Stimulated activated CD8-positive, alpha-beta memory T cell treated with anti-CD3 and anti-CD28 coated beads, Interleukin-7, amount 100 ng/mL, for 1 hour (primary cell): Measurements from ENCODE around the gene CDA.
A peak's percentile ranks its signal among the peaks of the same experiment; 100 is the strongest.

ENCODE experiments used
- DNase-seq, 2 donors: peaks; one replicate each; pipeline ENCODE4 v3.0.0-alpha.2; 2020; ENCODE audit warnings: low read depth in 2 of 2

CDA gene

DNA sequence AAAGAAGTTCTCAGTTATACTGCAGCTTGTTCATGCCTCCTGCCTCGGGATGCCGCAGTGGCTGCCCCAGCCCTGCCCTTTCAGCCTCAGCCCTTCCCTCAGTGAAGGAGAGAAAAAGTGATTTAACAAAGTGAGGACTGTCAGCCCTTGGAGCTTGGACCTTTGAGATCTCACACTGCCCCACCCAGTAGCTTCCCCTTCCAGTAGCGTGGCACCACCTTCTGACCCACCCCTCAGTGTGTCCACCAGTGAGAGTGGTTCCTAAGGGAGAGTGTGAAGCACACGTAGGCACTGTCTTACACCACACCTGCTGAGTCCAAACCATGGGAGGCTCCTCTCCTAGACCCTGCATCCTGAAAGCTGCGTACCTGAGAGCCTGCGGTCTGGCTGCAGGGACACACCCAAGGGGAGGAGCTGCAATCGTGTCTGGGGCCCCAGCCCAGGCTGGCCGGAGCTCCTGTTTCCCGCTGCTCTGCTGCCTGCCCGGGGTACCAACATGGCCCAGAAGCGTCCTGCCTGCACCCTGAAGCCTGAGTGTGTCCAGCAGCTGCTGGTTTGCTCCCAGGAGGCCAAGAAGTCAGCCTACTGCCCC, at the start of gene CDA:
Gene CDA, plus strand, starts transcription at position 464 of the 592 bp plus-strand sequence. Its CDS starts 33 bp downstream, at position 497.
- DNase-seq, result no peak

DNA sequence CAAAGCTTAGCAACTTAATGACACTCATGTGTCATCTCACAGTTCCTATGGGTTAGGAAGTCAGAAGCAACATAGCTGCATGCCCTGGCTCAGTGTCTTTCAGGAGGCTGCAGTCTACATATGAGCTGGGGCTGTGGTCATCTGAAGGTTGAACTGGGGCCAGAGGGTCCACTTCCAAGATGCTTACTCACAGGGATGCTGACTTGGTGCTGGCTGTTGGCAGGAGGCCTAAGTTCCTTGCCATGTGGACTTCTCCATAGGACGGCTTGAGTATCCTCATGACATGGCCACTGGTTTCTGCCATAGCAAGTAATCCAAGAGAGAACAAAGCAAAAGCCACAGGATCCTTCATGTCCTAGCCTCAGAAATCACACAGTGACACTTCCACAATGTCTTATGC, 48.6 kb upstream of the CDA start:
- no peak for DNase-seq

DNA sequence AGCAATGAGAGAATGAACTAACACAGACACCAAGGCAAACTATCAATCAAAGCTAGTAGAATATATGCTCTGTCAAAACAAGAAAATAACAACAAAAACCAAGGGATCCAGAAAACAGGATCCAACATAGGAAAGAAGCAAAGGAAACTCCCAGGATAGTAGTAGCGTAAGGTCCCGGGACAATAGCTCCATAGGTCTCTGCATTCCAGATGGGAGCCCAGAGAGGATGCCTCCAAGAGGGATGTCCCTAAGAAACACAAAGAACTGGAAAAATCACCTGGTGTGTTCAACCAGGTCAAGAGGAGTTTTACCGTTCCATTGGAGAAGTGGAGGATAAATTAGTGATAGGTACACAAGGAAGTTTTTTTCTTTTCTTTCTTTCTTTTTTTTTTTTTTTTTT, 42.3 kb upstream of the CDA start:
- DNase-seq, result no peak

DNA sequence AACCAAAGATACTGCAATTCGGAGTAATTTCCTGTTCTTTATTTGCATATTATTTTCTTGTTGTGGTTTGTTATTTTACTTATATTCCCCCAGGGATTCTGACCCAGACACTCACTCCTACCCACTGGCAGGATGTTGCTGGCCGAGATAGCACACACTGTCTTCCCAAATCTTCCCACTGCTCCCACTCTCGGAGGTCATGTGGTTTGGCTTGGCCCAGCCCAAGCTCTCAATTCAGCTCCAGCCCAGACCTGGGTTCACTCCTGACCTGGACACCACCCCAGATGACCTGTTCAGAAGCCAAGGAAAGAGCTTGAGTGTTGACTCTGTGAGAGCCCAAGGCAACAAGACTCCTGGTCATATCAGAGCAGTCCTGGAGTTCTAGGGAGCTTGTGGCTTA, 37.7 kb upstream of the CDA start:
- DNase-seq, result no peak

DNA sequence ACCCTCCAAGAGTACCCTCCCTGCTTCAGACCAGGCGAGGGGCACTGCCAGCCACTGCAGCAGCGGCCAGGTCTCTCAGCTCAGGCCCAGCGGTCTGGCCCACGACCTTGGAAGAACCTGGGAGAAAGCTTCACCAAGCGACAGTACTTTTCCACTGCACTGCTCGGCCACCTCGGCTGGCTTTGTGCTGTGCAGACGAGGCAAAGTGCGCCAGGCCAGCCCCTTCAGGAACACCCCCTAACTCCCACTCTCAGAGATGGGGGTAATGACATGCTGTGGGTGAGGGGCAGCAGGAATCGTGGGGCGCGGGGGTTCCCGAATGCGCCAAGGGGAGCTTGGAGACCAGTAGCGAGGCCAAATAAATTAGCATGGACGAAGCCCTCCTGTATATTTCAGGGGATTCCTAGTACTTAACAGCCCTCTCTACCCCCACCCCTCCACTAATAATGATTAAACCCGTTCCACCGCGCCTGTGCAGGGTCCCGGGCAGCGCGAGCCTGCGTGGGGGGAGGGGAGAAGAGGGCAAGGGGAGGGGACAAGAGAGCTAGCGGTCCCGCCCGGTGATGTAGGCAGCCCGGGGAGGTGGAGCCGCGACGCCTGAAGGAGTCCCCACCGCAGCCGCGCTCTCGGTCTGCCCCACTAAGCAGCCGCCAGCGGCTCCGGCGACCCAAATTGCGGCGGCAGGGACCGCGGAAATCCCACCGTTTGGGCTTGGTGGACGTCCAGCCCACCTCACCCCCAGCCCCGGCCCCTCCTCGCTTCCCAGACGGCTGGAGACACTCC, 36.8 kb upstream of the CDA start, which contains the start of gene FAM43B:
Gene FAM43B, plus strand, starts transcription at position 629 of the 783 bp plus-strand sequence. CDS start 401 bp downstream, outside the sequence.
- no peak for DNase-seq

DNA sequence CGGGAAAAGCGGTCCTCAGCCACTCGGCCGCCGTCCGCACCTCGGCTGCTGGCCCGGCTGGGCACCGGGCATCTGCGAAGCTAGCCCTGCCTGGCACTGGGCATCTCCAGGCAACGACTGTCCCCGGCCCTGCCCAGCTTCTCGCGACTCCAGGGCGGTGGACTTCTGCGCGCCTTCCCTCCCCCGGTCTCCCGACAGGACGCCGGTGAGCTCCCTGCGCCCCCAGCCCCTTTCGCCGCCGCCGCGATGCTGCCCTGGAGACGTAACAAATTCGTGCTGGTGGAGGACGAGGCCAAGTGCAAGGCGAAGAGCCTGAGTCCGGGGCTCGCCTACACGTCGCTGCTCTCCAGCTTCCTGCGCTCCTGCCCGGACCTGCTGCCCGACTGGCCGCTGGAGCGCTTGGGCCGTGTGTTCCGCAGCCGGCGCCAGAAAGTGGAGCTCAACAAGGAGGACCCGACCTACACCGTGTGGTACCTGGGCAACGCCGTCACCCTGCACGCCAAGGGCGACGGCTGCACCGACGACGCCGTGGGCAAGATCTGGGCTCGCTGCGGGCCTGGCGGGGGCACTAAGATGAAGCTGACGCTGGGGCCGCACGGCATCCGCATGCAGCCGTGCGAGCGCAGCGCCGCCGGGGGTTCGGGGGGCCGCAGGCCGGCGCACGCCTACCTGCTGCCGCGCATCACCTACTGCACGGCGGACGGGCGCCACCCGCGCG, 36.0 kb upstream of the CDA start:
- DNase-seq, result no peak

DNA sequence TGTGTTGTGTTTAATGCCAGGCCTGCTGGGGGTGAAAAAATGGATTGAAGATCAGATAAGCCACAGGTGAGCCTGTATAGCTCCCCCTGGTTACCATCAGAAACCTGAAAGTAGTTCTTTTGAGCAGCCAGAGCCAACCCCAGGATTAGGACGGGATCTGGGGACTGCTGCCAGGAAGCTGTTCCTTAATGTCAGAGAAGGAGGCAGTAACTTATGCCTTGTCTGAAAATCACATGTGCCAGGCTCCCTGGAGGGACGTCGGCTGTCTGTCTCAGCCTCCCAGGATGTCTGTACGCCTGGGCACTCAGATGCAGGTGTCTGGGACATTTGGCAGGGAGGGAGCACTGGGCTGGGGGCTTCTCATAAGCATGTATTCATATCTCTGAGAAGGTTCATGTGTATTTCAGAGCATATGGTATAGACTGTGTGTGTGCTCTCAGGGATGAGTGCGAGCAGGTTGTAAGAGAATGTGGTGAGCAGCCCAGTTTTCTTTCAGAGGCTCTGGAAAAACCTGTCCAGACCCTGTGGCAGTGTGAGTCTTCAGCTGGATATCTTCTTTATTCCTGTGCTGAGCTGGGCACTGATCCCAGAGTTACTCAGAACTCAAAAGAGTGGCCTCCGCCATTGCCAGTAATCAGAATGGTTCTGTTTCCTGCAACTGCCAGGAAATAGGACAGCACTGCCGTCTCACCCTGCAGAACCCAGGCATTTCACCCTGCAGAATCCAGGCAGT, 33.7 kb upstream of the CDA start:
- no peak for DNase-seq

DNA sequence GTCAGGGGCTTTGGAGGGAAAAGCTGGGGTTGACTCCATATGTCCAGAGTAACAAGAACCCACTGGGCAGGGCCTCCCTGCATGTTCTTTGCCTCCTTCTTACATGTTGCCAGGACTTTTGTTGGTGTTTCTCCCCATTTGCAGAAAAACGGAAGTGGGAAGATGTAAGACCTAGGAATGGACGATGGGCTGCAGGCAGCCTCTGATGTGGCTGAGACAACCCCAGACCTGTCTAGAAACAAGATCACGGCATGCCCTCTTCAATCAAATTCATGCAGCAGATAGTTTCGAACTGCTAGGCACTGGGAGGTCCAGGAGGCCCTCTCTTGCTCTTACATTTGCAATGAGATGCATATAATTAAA, 33.2 kb upstream of the CDA start:
- DNase-seq, result no peak

DNA sequence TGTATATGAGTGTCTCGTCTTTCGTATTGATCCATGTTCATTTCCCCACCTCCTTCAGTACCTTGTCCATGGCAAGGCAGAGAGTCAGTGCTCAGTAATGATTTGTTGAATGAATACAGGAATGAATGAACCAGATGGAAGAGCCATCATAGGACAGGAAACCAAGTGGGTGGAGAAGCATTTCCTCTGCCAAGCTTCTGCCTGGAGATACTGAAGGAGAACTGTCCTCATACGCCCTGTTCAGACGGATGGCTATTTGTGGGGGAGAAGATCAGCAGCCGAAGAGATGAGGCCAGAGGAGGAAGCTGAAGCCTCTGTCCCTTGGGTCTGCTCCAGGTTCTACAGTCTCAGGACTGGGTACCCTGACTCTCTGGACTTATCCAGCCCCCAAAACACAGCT, 30.7 kb upstream of the CDA start:
- no peak for DNase-seq

DNA sequence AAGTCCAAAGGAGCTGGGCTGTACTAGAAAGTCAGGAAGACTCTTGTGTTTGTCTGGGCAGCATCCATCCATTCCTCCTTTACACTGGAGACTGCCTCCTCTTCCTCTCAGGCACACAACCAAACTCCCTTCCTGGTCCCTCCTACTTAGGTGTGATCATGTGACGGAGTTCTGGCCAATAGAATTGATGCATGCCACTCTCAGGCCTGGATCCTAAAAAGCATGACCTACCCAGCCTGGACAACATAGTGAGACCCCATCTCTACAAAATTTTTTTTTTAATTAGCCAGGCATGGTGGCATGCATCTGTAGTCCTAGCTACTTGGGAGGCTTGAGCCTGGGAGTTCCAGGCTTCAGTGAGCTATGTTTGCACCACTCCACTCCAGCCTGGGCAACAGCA, 27.9 kb upstream of the CDA start:
- DNase-seq, result no peak

DNA sequence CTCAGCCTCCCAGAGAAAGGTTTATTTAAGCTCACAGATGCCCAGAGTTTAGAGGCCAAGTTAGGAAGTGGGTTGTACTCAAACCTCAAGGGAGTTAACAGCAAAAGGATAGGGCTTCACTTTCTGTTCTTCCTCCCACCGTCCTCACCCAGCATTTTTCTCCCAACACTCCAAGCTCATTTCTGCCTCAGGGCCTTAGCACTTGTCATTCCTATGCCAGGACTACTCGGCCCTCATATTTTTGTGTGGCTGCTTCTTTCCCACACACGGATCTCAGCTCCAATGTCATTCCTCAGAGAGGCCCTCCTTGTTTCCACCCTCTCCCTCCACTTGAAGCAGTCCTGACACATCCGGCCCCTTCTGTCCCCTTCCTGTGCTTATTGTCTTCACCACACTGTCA, 23.7 kb upstream of the CDA start:
- no peak for DNase-seq

DNA sequence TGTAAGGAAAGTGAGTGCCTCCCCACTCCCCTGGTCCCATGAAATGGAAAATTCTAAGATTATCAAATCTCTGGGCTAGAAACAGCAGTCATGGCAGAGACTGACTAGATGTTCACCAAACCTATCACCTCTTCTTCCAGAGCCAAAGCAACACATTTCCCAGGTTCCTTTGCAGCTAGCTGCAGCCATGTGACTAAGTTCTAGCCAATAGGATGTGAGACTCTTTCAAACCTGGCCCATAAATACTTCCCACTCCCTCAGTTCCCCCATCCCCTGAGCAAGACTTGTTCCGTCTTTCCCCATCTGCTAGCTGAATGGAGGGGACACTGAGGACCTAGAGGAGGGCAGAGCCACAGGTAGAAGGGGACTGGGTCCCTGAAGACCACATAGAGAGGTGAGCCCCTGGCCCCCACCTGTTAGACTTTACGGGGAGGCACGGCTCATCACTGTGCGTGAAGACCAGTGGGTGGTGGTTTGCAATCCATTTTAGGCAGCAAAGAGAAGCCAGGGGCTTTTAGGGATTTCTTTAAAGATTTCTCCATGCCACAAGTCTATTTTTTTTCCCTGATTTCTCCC, 19.3 kb upstream of the CDA start:
- no peak for DNase-seq

DNA sequence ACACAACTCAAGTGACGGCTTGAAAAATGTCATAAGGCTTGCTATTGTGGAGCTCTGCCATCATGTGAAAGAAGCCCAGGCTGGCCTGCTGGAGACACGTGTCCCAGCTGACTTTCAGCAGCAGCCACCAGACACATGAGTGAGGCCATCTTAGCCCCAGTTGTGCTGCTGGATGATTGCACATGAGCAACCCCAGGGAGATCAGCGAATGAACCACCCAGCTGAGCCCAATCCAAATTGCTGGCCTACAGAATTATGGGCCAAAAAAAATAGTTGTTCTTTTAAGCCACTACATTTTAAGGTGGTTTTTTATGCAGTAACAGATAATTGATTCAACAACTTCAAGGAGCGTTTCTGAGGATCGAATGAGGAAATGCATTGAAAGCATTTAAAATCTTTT, 17.5 kb upstream of the CDA start:
- DNase-seq, result no peak

DNA sequence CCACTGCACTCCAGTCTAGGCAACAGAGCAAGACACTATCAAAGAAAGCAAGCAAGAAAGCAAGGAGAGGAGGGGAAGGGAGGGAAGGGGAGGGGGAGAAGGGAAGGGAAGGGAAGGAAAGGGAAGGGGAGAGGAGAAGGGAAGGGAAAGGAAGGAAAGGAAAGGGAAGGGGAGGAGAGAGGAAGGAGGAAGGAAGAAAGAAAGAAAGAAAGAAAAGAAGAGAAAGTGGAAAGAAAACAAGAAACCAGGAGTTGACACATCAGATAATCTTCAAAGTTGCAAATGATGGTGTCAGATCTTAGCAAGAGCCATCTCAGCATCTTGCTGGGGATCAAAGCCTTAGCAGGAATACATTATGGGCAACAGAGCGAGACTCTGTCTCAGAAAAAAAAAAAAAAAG, 14.9 kb upstream of the CDA start:
- no peak for DNase-seq

DNA sequence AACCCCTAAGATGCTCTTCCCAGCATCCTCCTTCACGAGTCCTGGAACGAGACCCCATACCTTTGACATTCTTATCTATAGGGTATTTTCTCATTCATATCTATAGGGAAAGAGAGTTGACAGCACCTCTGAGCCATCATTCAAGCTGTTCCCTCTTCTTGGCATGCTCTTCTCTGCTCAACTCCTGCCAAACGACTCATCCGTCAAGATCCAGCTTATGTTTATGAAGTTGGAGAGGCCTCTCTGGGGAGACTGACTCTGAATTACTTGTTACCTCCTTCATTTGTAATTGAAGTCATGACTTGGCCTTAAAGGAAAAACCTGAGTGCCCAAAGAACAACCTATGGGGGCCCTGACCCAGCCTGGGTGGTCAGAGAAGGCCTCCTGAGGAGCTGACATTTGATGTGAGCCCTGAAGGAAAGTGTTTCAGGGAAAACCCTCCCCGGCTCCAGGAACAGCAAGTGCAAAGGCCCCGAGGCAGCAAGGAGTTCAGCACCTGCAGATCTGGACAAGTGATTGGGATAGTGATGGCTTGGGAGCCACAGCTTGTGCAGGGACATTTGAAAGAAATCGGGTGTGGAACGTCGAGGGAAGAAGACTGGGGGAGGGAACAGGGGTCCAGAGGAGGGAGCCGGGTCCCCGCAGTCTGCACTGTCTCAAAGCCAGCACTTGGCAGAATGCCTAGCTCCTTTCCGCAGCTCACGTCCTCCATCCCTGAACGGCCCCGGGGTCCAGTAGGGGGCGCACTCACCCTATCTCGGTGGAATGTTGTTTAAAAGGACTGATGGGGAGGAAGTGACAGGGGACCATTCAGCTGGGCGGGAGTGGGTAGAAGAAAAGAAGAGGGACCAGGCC, 14.0 kb upstream of the CDA start:
- peak; percentile 6 to 42 for DNase-seq

DNA sequence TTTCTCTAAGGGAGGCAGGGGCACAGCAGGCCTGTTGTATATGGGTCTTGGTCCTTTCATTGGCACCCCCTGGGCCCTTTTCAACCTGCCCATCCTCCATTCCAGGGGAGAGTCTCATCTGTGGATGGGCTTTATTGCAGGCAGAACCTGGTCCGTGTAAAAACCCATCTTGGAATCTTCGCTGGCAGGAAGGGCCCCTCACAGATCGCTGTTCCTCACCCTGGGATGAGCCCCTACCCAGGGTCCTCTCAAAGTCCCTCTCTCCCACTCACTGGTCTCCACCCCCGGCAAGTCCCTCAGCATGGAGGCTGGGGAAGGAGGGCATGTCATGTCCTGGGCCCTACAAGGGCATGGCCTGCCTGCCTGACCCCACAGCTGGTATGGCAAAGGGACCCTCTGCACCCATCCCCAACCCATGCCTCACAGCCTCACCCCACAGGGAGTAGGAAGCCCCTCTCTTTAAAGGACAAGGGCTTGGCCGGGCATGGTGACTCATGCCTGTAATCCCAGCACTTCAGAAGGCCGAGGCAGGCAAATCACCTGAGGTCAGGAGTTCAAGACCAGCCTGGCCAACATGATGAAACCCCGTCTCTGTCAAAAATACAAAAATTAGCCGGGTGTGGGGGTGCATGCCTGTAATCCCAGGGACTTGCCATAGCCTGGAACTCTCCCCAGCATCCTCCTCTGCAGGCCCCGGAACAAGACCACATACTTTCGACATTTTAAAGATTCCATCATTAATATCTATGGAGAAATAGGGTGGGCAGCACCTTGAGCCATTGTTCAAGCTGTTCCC, 13.2 kb upstream of the CDA start:
- DNase-seq, result no peak

DNA sequence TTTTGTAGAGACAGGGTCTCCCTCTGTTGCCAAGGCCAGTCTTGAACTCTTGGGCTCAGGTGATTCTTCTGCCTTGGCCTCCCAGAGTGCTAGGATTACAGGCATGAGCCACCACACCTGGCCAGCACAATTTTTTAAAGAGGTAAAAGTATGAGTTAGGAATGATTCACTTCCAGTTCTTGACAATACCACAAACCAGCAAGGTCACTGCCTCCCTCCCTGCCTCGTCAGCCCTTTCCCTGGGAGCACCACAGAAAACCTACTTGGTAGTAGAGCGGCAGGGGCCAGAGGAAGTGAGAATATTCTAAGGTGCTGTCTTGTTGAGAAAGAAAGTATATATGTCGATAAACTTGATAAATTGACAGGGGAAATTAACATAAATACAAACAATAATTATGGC, 10.8 kb upstream of the CDA start:
- DNase-seq, result no peak

DNA sequence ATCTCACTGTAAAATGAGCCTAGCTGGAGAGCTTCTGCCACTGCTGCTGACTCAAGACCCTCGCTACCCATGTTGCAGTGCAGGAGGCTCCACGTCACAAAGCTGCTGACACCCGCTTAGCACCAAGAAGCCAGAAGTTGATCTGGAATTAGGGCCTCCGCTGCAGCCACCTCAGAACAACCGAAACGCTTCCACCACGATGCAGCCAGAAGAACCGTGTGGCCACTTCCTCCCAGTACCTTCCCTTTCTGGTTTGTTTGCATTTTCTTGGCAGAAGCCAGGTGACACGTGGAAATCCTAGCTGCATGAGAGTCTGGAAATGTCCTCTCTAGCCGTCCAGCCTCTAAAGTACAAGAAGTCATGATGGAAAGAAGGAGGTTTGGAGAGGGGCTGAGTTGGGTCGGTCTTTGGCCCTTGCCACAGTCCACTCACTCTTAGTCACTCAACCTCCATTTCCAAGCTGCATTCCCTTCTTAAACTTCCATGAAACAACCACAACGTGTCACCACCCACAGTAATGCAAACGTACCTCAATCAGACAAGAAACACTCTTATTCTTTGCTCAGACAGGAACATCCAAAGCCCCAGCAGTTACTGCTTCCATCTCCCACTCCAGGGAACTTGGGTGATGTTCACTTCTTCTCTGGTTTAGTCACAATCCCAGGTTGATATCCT, 10.0 kb upstream of the CDA start:
- DNase-seq, result no peak

DNA sequence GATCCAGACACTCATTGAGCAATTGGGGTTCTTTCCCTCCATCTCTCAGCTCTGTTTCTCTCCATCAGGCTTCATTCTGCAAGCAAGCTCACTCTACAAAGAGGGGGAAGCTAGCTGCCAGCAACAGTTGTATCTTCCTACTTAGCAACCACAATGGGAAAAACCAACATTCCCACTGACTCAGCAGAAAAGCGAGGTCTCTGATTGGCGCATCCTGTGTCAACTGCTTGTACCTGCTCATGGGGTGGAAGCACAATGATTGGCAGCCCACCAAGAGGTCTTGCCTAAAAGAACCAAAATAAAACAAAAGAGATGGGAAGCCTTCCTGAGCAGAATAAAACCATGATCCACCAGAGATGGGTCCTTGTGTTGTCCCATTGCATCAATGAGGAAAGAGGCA, 4.0 kb upstream of the CDA start:
- no peak for DNase-seq
